Endothelial cell of umbilical vein (primary cell): ENCODE measurements around the gene YTHDF1. TPM values are rescaled to one million over a fixed set of nuclear protein-coding genes. Genes with fewer than 3 reads are reported as not detected.

Experiments
- BruUV-seq: library from RNA; stranded (reverse); fragments of 400-500 nt; replicated peaks from 2 replicates; lab custom pipeline; 2021; lab: Mats Ljungman, UMichigan
- CTCF ChIA-PET: fragments of 300-600, 350-600 bp; sonication (Branson Sonifier 250); formaldehyde crosslinking; loops from one replicate; lab custom pipeline; 2021; ENCODE audit warnings: antibody characterized with exemption, inconsistent platforms; lab: Charles Lee
- POLR2A ChIA-PET: fragments of 300-600, 350-600 bp; sonication (Branson Sonifier 250); formaldehyde crosslinking; loops from one replicate; lab custom pipeline; 2021; ENCODE audit warnings: antibody characterized with exemption, inconsistent platforms; lab: Charles Lee
- DNase-seq: peaks from one replicate; pipeline ENCODE4 v3.0.0-alpha.2; 2011; ENCODE audit warnings: low read depth, low spot score
- FAIRE-seq: peaks from 2 replicates; lab custom pipeline; 2011; peaks lifted over from hg19 to GRCh38; lab: Jason Lieb, UNC
- H2AFZ ChIP-seq: 2 replicates; pipeline ENCODE4 v1.6.0; 2012; ENCODE audit warnings: low read depth, low read length, control low read depth, inconsistent platforms
- H3K27ac ChIP-seq: 2 replicates; pipeline ENCODE4 v1.5.1; 2011; ENCODE audit warnings: low read depth, mild to moderate bottlenecking, control low read depth, low read length, moderate library complexity; ENCODE audit not compliant: insufficient read depth
- H3K27me3 ChIP-seq, 2 experiments: 2 replicates each; pipeline versions ENCODE4 v1.6.0 to v1.6.1; 2011; ENCODE audit warnings: low read length in 2 of 2, mixed read lengths in 1 of 2; ENCODE audit not compliant: control insufficient read depth in 2 of 2, insufficient read depth in 2 of 2
- H3K36me3 ChIP-seq, 2 experiments: 2 replicates in 1 of 2; 3 replicates in 1 of 2; pipeline ENCODE4 v1.5.1; 2011; ENCODE audit warnings: low read length in 2 of 2, mild to moderate bottlenecking in 1 of 2, moderate library complexity in 1 of 2; ENCODE audit not compliant: control insufficient read depth in 2 of 2, insufficient read depth in 2 of 2; ENCODE audit errors: extremely low read depth in 1 of 2
- H3K4me1 ChIP-seq: 3 replicates; pipeline ENCODE4 v1.5.1; 2011; ENCODE audit warnings: mild to moderate bottlenecking, low read length; ENCODE audit not compliant: control insufficient read depth, insufficient read depth; ENCODE audit errors: extremely low read depth
- H3K4me2 ChIP-seq: 2 replicates; pipeline ENCODE4 v1.6.1; 2011; ENCODE audit warnings: low read length, control low read depth, mixed read lengths; ENCODE audit not compliant: insufficient read depth
- H3K4me3 ChIP-seq, 3 experiments: fragments of 200-600 bp in 1 of 3; sonication (generic), shearing (Covaris generic) in 1 of 3; replicated peaks in 1 of 3; 2 replicates each; pipeline ENCODE4 v1.5.1; 2011 to 2016; ENCODE audit warnings: control low read depth in 3 of 3, low read length in 3 of 3, mild to moderate bottlenecking in 2 of 3, inconsistent platforms in 1 of 3, low read depth in 1 of 3, moderate library complexity in 1 of 3; ENCODE audit not compliant: insufficient read depth in 1 of 3
- H3K79me2 ChIP-seq: 2 replicates; pipeline ENCODE4 v1.6.0; 2012; ENCODE audit warnings: low read length, inconsistent platforms; ENCODE audit not compliant: control insufficient read depth, insufficient read depth
- H3K9ac ChIP-seq: replicated peaks from 2 replicates; pipeline ENCODE3; 2011; ENCODE audit warnings: low read length, control low read depth; ENCODE audit not compliant: insufficient read depth; ENCODE audit errors: extremely low read depth
- H3K9me1 ChIP-seq: replicated peaks from 3 replicates; pipeline ENCODE4 v1.6.0; 2011; ENCODE audit warnings: mild to moderate bottlenecking, low read length; ENCODE audit not compliant: control insufficient read depth, insufficient read depth; ENCODE audit errors: extremely low read depth
- H3K9me3 ChIP-seq: replicated peaks from 2 replicates; pipeline ENCODE4 v1.5.1; 2012; ENCODE audit warnings: low read length, inconsistent platforms; ENCODE audit not compliant: control insufficient read depth, insufficient read depth
- H4K20me1 ChIP-seq: replicated peaks from 2 replicates; pipeline ENCODE3; 2011; ENCODE audit warnings: mild to moderate bottlenecking, low read length; ENCODE audit not compliant: control insufficient read depth, insufficient read depth; ENCODE audit errors: extremely low read depth
- CTCF ChIP-seq, 2 donors: IDR thresholded peaks; 1 replicate in 1 of 2; 2 replicates in 1 of 2; pipeline ENCODE4 v1.5.1; 2011; ENCODE audit warnings: low read length in 2 of 2, mild to moderate bottlenecking in 2 of 2, moderate library complexity in 2 of 2, control low read depth in 1 of 2, inconsistent platforms in 1 of 2, low read depth in 1 of 2; ENCODE audit not compliant: insufficient read depth in 1 of 2; ENCODE audit errors: extremely low read depth in 1 of 2
- EZH2 ChIP-seq: IDR thresholded peaks from 2 replicates; pipeline ENCODE4 v1.6.1; 2012; ENCODE audit warnings: borderline replicate concordance, low read depth, mild to moderate bottlenecking, moderate library complexity, low read length, inconsistent platforms; ENCODE audit not compliant: severe bottlenecking
- FOS ChIP-seq: IDR thresholded peaks from 2 replicates; pipeline ENCODE4 v1.6.1; 2011; ENCODE audit warnings: mild to moderate bottlenecking, low read length, moderate library complexity, borderline replicate concordance; ENCODE audit not compliant: insufficient read depth
- GATA2 ChIP-seq: IDR thresholded peaks from 2 replicates; pipeline ENCODE4 v1.7.0; 2011; ENCODE audit warnings: low read depth, mild to moderate bottlenecking, moderate library complexity, mixed read lengths, low read length; ENCODE audit not compliant: insufficient read length, insufficient read depth
- JUN ChIP-seq: IDR thresholded peaks from 2 replicates; pipeline ENCODE4 v1.6.1; 2011; ENCODE audit warnings: borderline replicate concordance, low read depth; ENCODE audit not compliant: insufficient read length, insufficient read depth
- MYC ChIP-seq: IDR thresholded peaks from one replicate; pipeline ENCODE4 v1.6.1; 2011; ENCODE audit warnings: mild to moderate bottlenecking, low read depth, low read length
- POLR2A ChIP-seq: IDR thresholded peaks from 2 replicates; pipeline ENCODE4 v1.6.1; 2012; ENCODE audit warnings: low read depth, mild to moderate bottlenecking, control low read depth, low read length
- POLR2AphosphoS5 ChIP-seq: IDR thresholded peaks from 2 replicates; pipeline ENCODE4 v1.6.1; 2012; ENCODE audit warnings: low read depth, mild to moderate bottlenecking, control low read depth, low read length, moderate library complexity; ENCODE audit not compliant: insufficient read depth
- dilution Hi-C: fragments of 300-500 bp; cut with MboI; formaldehyde crosslinking; loops from one replicate; pipeline ENCODE4 v1.15.0; 2019; ENCODE audit warnings: low sequenced_read_pairs; ENCODE audit not compliant: extremely low pct_ligation_motif_present
- intact Hi-C: fragments of 100-400 bp; cut with micrococcal nuclease; formaldehyde crosslinking; loops from one replicate; pipeline ENCODE4 v1.10.0; 2022
- polyA plus RNA-seq, 4 experiments: library from polyadenylated mRNA; depleted of rRNA in 3 of 4; stranded (reverse) in 3 of 4; unstranded in 1 of 4; fragments of >200 nt; gene quantifications; 2 replicates each; pipeline versions ENCODE4 v1.2.1 to v1.2.3, GENCODE V29; 2011 to 2012; ENCODE audit warnings: missing spikeins in 1 of 4
- total RNA-seq: library from RNA; stranded (reverse); gene quantifications from 2 replicates; pipeline ENCODE4 v1.2.3, GENCODE V29; 2021
- TF ChIP-seq, protein P1 (sequence below): IDR thresholded peaks from 2 replicates; pipeline ENCODE4 v1.6.1; 2011; ENCODE audit not compliant: insufficient read depth, insufficient read length

The YTHDF1 gene
- total and polyA plus RNA-seq, 2 donors (not counting 3 experiments of a cell fraction or from before 2014, with no cell fraction given) = 25.2 to 44.4 TPM

GRCh38 chr20:63212792-63213191, 3.1 kb downstream of the YTHDF1 start:
- H2AFZ ChIP-seq = no peak overlapping the region
- dilution Hi-C loops (no loop called here), intact Hi-C loops (no loop called here)
- no peak overlapping the region for H3K27ac ChIP-seq
- FAIRE-seq (no peak), DNase-seq (no peak)
- peaks cover 17 to 28% of the 10 kb centered on the region in 2 experiments for H3K36me3 ChIP-seq
- H3K9me3 ChIP-seq = no peaks in the 10 kb centered on the region
- H3K4me1 ChIP-seq = peaks cover 13% of the 10 kb centered on the region
- H4K20me1 ChIP-seq = peaks cover 4% of the 10 kb centered on the region
- no peak overlapping the region for H3K4me3 ChIP-seq
- peaks cover 75% of the 10 kb centered on the region for H3K79me2 ChIP-seq
- no peak overlapping the region for H3K9ac ChIP-seq
- no peak overlapping the region for H3K4me2 ChIP-seq
- ChIA-PET POLR2A (no interaction called here), CTCF (interaction anchor here (0.8 to 2.8 kb wide), 3 partner anchors 11 to 20 kb away, joined by 3 to 16 read pairs (median 3); no protein-coding TSS in a partner anchor)
- no TSS peak for BruUV-seq
- TF ChIP-seq CTCF (IDR thresholded peaks at IDR 0.05; ENCODE audit: extremely low read depth in 1 of 2, insufficient read depth in 1 of 2, low read depth in 1 of 2, low read length in 2 of 2) = no peak
- TF ChIP-seq GATA2 = no peak
- no peak for TF ChIP-seq FOS
- TF ChIP-seq MYC = no peak
- TF ChIP-seq JUN = no peak
- no peak for TF ChIP-seq POLR2AphosphoS5
- no peak for TF ChIP-seq EZH2
- no peak for TF ChIP-seq POLR2A
- TF ChIP-seq, protein P1, sequence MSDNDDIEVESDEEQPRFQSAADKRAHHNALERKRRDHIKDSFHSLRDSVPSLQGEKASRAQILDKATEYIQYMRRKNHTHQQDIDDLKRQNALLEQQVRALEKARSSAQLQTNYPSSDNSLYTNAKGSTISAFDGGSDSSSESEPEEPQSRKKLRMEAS = no peak
- H3K27me3 ChIP-seq = no peaks in the 10 kb centered on the region
- no peaks in the 10 kb centered on the region for H3K9me1 ChIP-seq
